NCI-H1092 (cell line): Measurements from ENCODE around the gene GFRA1.
"Not testable (repeated sequence)": the region's sequence is repeated elsewhere in the genome, so short reads cannot be mapped to it uniquely, and the experiment has no call there.

ENCODE experiments used
- DNase-seq: peaks from one replicate; lab custom pipeline; 2025; lab: John Stamatoyannopoulos, UW

The GFRA1 gene

GRCh38 chr10:116195583-116195982 lies 77.4 kb downstream of the GFRA1 start:
- no peak for DNase-seq

GRCh38 chr10:116195039-116195438 lies 78.0 kb downstream of the GFRA1 start:
- DNase-seq, result no peak

- no peak for DNase-seq
Observed at GRCh38 chr10:116194061-116194460, 78.9 kb downstream of the GFRA1 start.

- no peak for DNase-seq
Observed at GRCh38 chr10:116190883-116191282, 82.1 kb downstream of the GFRA1 start.

- DNase-seq, result no peak
Observed at GRCh38 chr10:116186273-116186672, 86.7 kb downstream of the GFRA1 start.

GRCh38 chr10:116185199-116185867 lies 87.7 kb downstream of the GFRA1 start:
- no peak for DNase-seq

GRCh38 chr10:116184512-116184794 lies 88.6 kb downstream of the GFRA1 start:
- no peak for DNase-seq

GRCh38 chr10:116183733-116184511 lies 89.1 kb downstream of the GFRA1 start:
- DNase-seq, result no peak

GRCh38 chr10:116182426-116182825 lies 90.6 kb downstream of the GFRA1 start:
- DNase-seq, result no peak

GRCh38 chr10:116178086-116178605 lies 94.9 kb downstream of the GFRA1 start:
- no peak for DNase-seq

GRCh38 chr10:116175231-116175630 lies 97.8 kb downstream of the GFRA1 start:
- no peak for DNase-seq

- no peak for DNase-seq
Observed at GRCh38 chr10:116171505-116171904, 101.5 kb downstream of the GFRA1 start.

GRCh38 chr10:116170815-116171250 lies 102.2 kb downstream of the GFRA1 start:
- DNase-seq, result no peak

GRCh38 chr10:116169782-116170445 lies 103.1 kb downstream of the GFRA1 start:
- no peak for DNase-seq

- DNase-seq, result no peak
Observed at GRCh38 chr10:116168745-116169144, 104.3 kb downstream of the GFRA1 start.

- DNase-seq, result no peak
Observed at GRCh38 chr10:116168329-116168728, 104.7 kb downstream of the GFRA1 start.

- DNase-seq, result not testable (repeated sequence)
Observed at GRCh38 chr10:116165941-116166340, 107.1 kb downstream of the GFRA1 start.

- DNase-seq, result no peak
Observed at GRCh38 chr10:116164291-116164690, 108.7 kb downstream of the GFRA1 start.

- DNase-seq, result no peak
Observed at GRCh38 chr10:116163333-116164131, 109.5 kb downstream of the GFRA1 start.

- no peak for DNase-seq
Observed at GRCh38 chr10:116162851-116163250, 110.2 kb downstream of the GFRA1 start.

- no peak for DNase-seq
Observed at GRCh38 chr10:116160271-116160670, 112.7 kb downstream of the GFRA1 start.

- DNase-seq, result no peak
Observed at GRCh38 chr10:116159197-116159596, 113.8 kb downstream of the GFRA1 start.
